CD14-positive monocyte (primary cell): ENCODE data around the gene HOMEZ. TPM values are rescaled to one million over a fixed set of nuclear protein-coding genes. Genes with fewer than 3 reads are reported as not detected.

Experiments used
- polyA plus RNA-seq, 3 donors: library from polyadenylated mRNA; depleted of rRNA in 1 of 3; unstranded in 2 of 3; stranded (reverse) in 1 of 3; fragments of 300-500 nt in 2 of 3; fragments of >200 nt in 1 of 3; fragmentation: Illumina TruSeq in 2 of 3; gene quantifications; 1 replicate in 2 of 3; 2 replicates in 1 of 3; pipeline ENCODE4 v1.2.3, GENCODE V29; 2012 to 2021
- small RNA-seq: library from RNA; depleted of rRNA; stranded (forward); fragments of <200 nt; gene quantifications from one replicate; pipeline ENCODE3, GENCODE V24; 2012; ENCODE audit warnings: low read depth; ENCODE audit not compliant: insufficient read length

The HOMEZ gene
- polyA plus RNA-seq, 3 donors: 3.5 to 5.4 (median 4.1) TPM

Small RNAs within 50 kb of the gene (small RNA-seq; reads per million reads assigned to genes)
- gene AL049829.1 (not detected), gene RNU6-1046P (not detected)

Other genes with a start within 250 kb of the HOMEZ start
- not detected for gene PSMB11, start 243.9 kb downstream of the HOMEZ start, polyA plus RNA-seq
- under 1 TPM in 2 of 3 donors, not detected in 1; 0.13 to 0.14 TPM for gene CDH24, start 228.6 kb downstream of the HOMEZ start, polyA plus RNA-seq
- 100 to 1,000 TPM in 1 of 3 donors, 1 to 10 TPM in 2; 2.8 to 159 (median 5.4) TPM for gene ACIN1, start 191.0 kb downstream of the HOMEZ start, polyA plus RNA-seq
- gene C14orf119, start 190.6 kb downstream of the HOMEZ start, polyA plus RNA-seq: 100 to 1,000 TPM in 2 of 3 donors, 10 to 100 TPM in 1; 17.5 to 110 (median 106) TPM
- gene CIROP, start 181.1 kb downstream of the HOMEZ start, polyA plus RNA-seq: not detected
- gene CEBPE, start 166.9 kb downstream of the HOMEZ start, polyA plus RNA-seq: 1 to 10 TPM in 2 of 3 donors, under 1 TPM in 1; 0.73 to 1.5 (median 1.3) TPM
- gene SLC7A8, start 102.5 kb downstream of the HOMEZ start, polyA plus RNA-seq: under 1 TPM; 0.05 to 0.53 (median 0.25) TPM
- gene RNF212B, start 48.2 kb downstream of the HOMEZ start, polyA plus RNA-seq: not detected
- 10 to 100 TPM in 1 of 3 donors, under 1 TPM in 2; 0.81 to 16.7 (median 0.88) TPM for gene PPP1R3E, start 16.7 kb upstream of the HOMEZ start, polyA plus RNA-seq
- 10 to 100 TPM in 1 of 3 donors, 1 to 10 TPM in 1, under 1 TPM in 1; 0.90 to 23.7 (median 1.4) TPM for gene BCL2L2, start 20.7 kb upstream of the HOMEZ start, polyA plus RNA-seq
- 100 to 1,000 TPM in 1 of 3 donors, 10 to 100 TPM in 2; 54.4 to 356 (median 64.6) TPM for gene PABPN1, start 35.3 kb upstream of the HOMEZ start, polyA plus RNA-seq
- not detected for gene SLC22A17, start 66.8 kb upstream of the HOMEZ start, polyA plus RNA-seq
- not detected for gene EFS, start 79.0 kb upstream of the HOMEZ start, polyA plus RNA-seq
- gene IL25, start 86.7 kb upstream of the HOMEZ start, polyA plus RNA-seq: not detected
- gene CMTM5, start 90.9 kb upstream of the HOMEZ start, polyA plus RNA-seq: 1 to 10 TPM in 1 of 3 donors, under 1 TPM in 1, not detected in 1; 0.93 to 1.1 TPM
- gene MYH6, start 122.1 kb upstream of the HOMEZ start, polyA plus RNA-seq: not detected
- not detected for gene MYH7, start 149.5 kb upstream of the HOMEZ start, polyA plus RNA-seq
- 10 to 100 TPM; 22.7 to 44.5 (median 26.8) TPM for gene NGDN, start 183.6 kb upstream of the HOMEZ start, polyA plus RNA-seq